Spleen (tissue), 11 donors: Measurements from ENCODE around the gene DRICH1. TPM values are rescaled to one million over a fixed set of nuclear protein-coding genes. Genes with fewer than 3 reads are reported as not detected.
A peak's percentile ranks its signal among the peaks of the same experiment; 100 is the strongest.

Experiments
- DNase-seq: peaks from one replicate; pipeline ENCODE4 v3.0.0-alpha.2; 2020
- H3K27ac ChIP-seq, 8 donors: fragments of 200-600 bp; sonication (generic) in 7 of 8; 1 replicate in 4 of 8; 2 replicates in 4 of 8; pipeline versions ENCODE4 v1.5.0 to v1.8.0; 2016 to 2021; ENCODE audit warnings: inconsistent platforms in 4 of 8, mild to moderate bottlenecking in 4 of 8, moderate library complexity in 1 of 8
- H3K27me3 ChIP-seq, 7 donors: fragments of 200-600 bp; sonication (generic) in 6 of 7; replicated peaks in 1 of 7; 1 replicate in 4 of 7; 2 replicates in 3 of 7; pipeline versions ENCODE4 v1.5.0 to v1.8.0; 2016 to 2021; ENCODE audit warnings: inconsistent platforms in 3 of 7, mild to moderate bottlenecking in 1 of 7
- H3K36me3 ChIP-seq, 6 donors: fragments of 200-600 bp; sonication (generic) in 5 of 6; 1 replicate in 4 of 6; 2 replicates in 2 of 6; pipeline versions ENCODE4 v1.5.0 to v1.8.0; 2016 to 2021; ENCODE audit warnings: inconsistent platforms in 2 of 6
- H3K4me1 ChIP-seq, 6 donors: fragments of 200-600 bp; sonication (generic) in 5 of 6; 1 replicate in 3 of 6; 2 replicates in 3 of 6; pipeline versions ENCODE4 v1.5.0 to v1.8.0; 2016 to 2021; ENCODE audit warnings: inconsistent platforms in 3 of 6
- H3K4me3 ChIP-seq, 8 donors: fragments of 200-600 bp; sonication (generic) in 7 of 8; 1 replicate in 4 of 8; 2 replicates in 4 of 8; pipeline versions ENCODE4 v1.5.0 to v1.8.0; 2016 to 2021; ENCODE audit warnings: inconsistent platforms in 4 of 8, mild to moderate bottlenecking in 4 of 8, moderate library complexity in 2 of 8
- H3K9me3 ChIP-seq, 8 donors: fragments of 200-600 bp; sonication (generic) in 7 of 8; 1 replicate in 4 of 8; 2 replicates in 4 of 8; pipeline versions ENCODE4 v1.5.0 to v1.8.0; 2016 to 2021; ENCODE audit warnings: inconsistent platforms in 4 of 8
- CTCF ChIP-seq, 11 experiments: fragments of 200-600 bp in 7 of 11; fragments of 450-650 bp in 4 of 11; sonication (generic) in 4 of 11; IDR thresholded peaks in 8 of 11; conservative IDR thresholded peaks in 3 of 11; 1 replicate in 7 of 11; 2 replicates in 4 of 11; pipeline versions ENCODE4 v1.4.0 to v1.8.0; 2016 to 2021; ENCODE audit warnings: antibody characterized with exemption in 11 of 11, inconsistent platforms in 4 of 11, mild to moderate bottlenecking in 1 of 11
- POLR2A ChIP-seq, 3 donors: fragments of 450-650 bp; IDR thresholded peaks; one replicate each; pipeline ENCODE4 v1.5.1; 2017; ENCODE audit warnings: antibody characterized with exemption in 3 of 3, mild to moderate bottlenecking in 1 of 3
- POLR2AphosphoS5 ChIP-seq, 3 donors: sonication (generic); formaldehyde crosslinking; IDR thresholded peaks; one replicate each; pipeline ENCODE4 v1.5.1; 2017; ENCODE audit warnings: antibody characterized with exemption in 3 of 3
- WGBS, 5 donors: extraction: QIAGEN DNeasy Blood & Tissue Kit in 3 of 5; methylation state at CpG; one replicate each; pipeline versions ENCODE4 v1.1.5 to v1.1.7; 2013 to 2018; 5-methylcytosine and 5-hydroxymethylcytosine counted together
- intact Hi-C: fragments of 100-400 bp; cut with DNase I; formaldehyde crosslinking; loops from one replicate; pipeline ENCODE4 v1.15.0; 2023; ENCODE audit warnings: low total_unique reads
- polyA plus RNA-seq, 3 donors: library from polyadenylated mRNA; stranded (reverse); fragments of 200-250 nt; gene quantifications; one replicate each; pipeline ENCODE4 v1.2.1, GENCODE V29; 2013
- total RNA-seq, 7 donors: library from RNA; depleted of rRNA in 3 of 7; stranded (reverse); fragments of >200 nt in 3 of 7; fragmentation: NEBNext Ultra II Directional in 4 of 7; extraction: Animal tissue kit (Norgen Biotek cat#: 25700) in 4 of 7; gene quantifications; one replicate each; pipeline versions ENCODE4 v1.1.0 to v1.2.1, GENCODE V29; 2016 to 2021
- donor health status: healthy with polysubstance abuse.
- donor health status: DM: no; HTN: no; CAD: no; lungs with moderate emphysema.
- donor health status: DM: no; HTN: no; CAD: no.
- donor health status: Bipolar disorder and iron deficiency.
- donor health status: healthy.
- donor health status: DM: no; HTN: no; CAD: no.
- donor health status: DM: yes; HTN: yes; CAD: no.

Gene DRICH1
- total and polyA plus RNA-seq, 10 donors: 0.29 to 2.5 (median 1.9) TPM; not detected in 3

- intact Hi-C loops: no loop called here
- peak; percentile 42 for DNase-seq
- Histone ChIP-seq H3K27me3 (peaks cover 0 to 23% (median 6%) of the 10 kb centered on the region in 7 donors), H3K9me3 (no peaks in the 10 kb centered on the region), H3K27ac (no peak overlapping the region), H3K4me1 (peaks cover 0 to 10% (median 3%) of the 10 kb centered on the region in 6 donors), H3K36me3 (no peaks in the 10 kb centered on the region), H3K4me3 (no peak overlapping the region)
- WGBS, 5 donors: 82 to 93% (median 91%) methylated on average over 4 of the region's 4 CpGs
- TF ChIP-seq POLR2AphosphoS5 (IDR thresholded peaks at IDR 0.05) (no peak), POLR2A (IDR thresholded peaks at IDR 0.05) (no peak), CTCF (IDR thresholded peaks at IDR 0.05 in 8 of 11, conservative IDR thresholded peaks at IDR 0.05 in 3 of 11) (no peak)
Measured at GRCh38 chr22:23571486-23571885, 60.6 kb downstream of the DRICH1 start.

GRCh38 chr22:23570681-23571080 is 61.4 kb downstream of the DRICH1 start:
- no peak for TF ChIP-seq POLR2A (IDR thresholded peaks at IDR 0.05)
- H3K36me3 ChIP-seq: no peaks in the 10 kb centered on the region
- intact Hi-C loops: no loop called here
- H3K4me3 ChIP-seq: no peak overlapping the region
- H3K27ac ChIP-seq: no peak overlapping the region
- H3K27me3 ChIP-seq: peaks cover 0 to 27% (median 13%) of the 10 kb centered on the region in 7 donors
- no peaks in the 10 kb centered on the region for H3K9me3 ChIP-seq
- peaks cover 0 to 18% (median 11%) of the 10 kb centered on the region in 6 donors for H3K4me1 ChIP-seq
- peak; percentile 53 for DNase-seq
- WGBS, 5 donors: 78 to 90% (median 80%) methylated on average over 7 to 8 of the region's 8 CpGs

- WGBS, 5 donors: 93 to 96% (median 95%) methylated on average over 5 to 10 of the region's 10 CpGs
Measured at GRCh38 chr22:23569716-23570115, 62.4 kb downstream of the DRICH1 start.

GRCh38 chr22:23569291-23569690 is 62.8 kb downstream of the DRICH1 start:
- peaks cover 0 to 41% (median 24%) of the 10 kb centered on the region in 7 donors for H3K27me3 ChIP-seq
- 69 to 77% (median 72%) methylated on average over 7 to 8 of the region's 8 CpGs; no CpG with 5 or more reads in 1 of the 5 donors for WGBS, 5 donors
- H3K4me3 ChIP-seq: no peak overlapping the region
- no peaks in the 10 kb centered on the region for H3K9me3 ChIP-seq
- no peak overlapping the region for H3K27ac ChIP-seq
- H3K4me1 ChIP-seq: peaks cover 0 to 23% (median 16%) of the 10 kb centered on the region in 6 donors
- peak; percentile 42 for DNase-seq
- no peaks in the 10 kb centered on the region for H3K36me3 ChIP-seq
- intact Hi-C loops: no loop called here
- TF ChIP-seq POLR2A (IDR thresholded peaks at IDR 0.05): no peak
- TF ChIP-seq CTCF (IDR thresholded peaks at IDR 0.05 in 8 of 11, conservative IDR thresholded peaks at IDR 0.05 in 3 of 11): no peak
- TF ChIP-seq POLR2AphosphoS5 (IDR thresholded peaks at IDR 0.05): no peak

More at GRCh38 chr22:23569716-23570115, 62.4 kb downstream of the DRICH1 start:
- Histone ChIP-seq H3K4me3 (no peak overlapping the region), H3K36me3 (no peaks in the 10 kb centered on the region), H3K27me3 (peaks cover 0 to 36% (median 20%) of the 10 kb centered on the region in 7 donors), H3K27ac (no peak overlapping the region), H3K4me1 (peaks cover 0 to 23% (median 16%) of the 10 kb centered on the region in 6 donors), H3K9me3 (no peaks in the 10 kb centered on the region)
- intact Hi-C loops: no loop called here
- DNase-seq: peak; percentile 49
- TF ChIP-seq POLR2AphosphoS5 (IDR thresholded peaks at IDR 0.05) (no peak), POLR2A (IDR thresholded peaks at IDR 0.05) (no peak), CTCF (IDR thresholded peaks at IDR 0.05 in 8 of 11, conservative IDR thresholded peaks at IDR 0.05 in 3 of 11) (no peak)
